SU-DHL-6 (cell line): ENCODE results near the gene PPP6C.

Experiments
- H2AFZ ChIP-seq: fragments of 200-600 bp; sonication (generic); 2 replicates; pipeline ENCODE4 v1.6.1; 2014; ENCODE audit warnings: low read depth, mild to moderate bottlenecking, moderate library complexity, mixed read lengths, antibody characterized with exemption, low read length; ENCODE audit not compliant: severe bottlenecking
- H3F3A ChIP-seq: fragments of 200-600 bp; shearing (Covaris generic); 2 replicates; pipeline ENCODE4 v1.6.0; 2016; ENCODE audit warnings: antibody characterized with exemption, mild to moderate bottlenecking; ENCODE audit not compliant: insufficient read depth
- H3K27ac ChIP-seq: fragments of 200-600 bp; sonication (generic); 2 replicates; pipeline ENCODE4 v1.5.1; 2016; ENCODE audit warnings: low read depth, mild to moderate bottlenecking, low read length, moderate library complexity, mixed read lengths
- H3K27me3 ChIP-seq: fragments of 200-600 bp; sonication (generic), shearing (Covaris generic); 2 replicates; pipeline ENCODE4 v1.6.0; 2014; ENCODE audit warnings: mild to moderate bottlenecking, low read length
- H3K36me3 ChIP-seq: fragments of 200-600 bp; sonication (generic); 2 replicates; pipeline ENCODE4 v1.6.1; 2014; ENCODE audit warnings: mild to moderate bottlenecking, low read length, mixed read lengths
- H3K4me2 ChIP-seq: fragments of 300-600, 200-600 bp; shearing (Covaris generic), sonication (generic); 2 replicates; pipeline ENCODE4 v1.6.0; 2014; ENCODE audit warnings: low read length, low read depth, mild to moderate bottlenecking; ENCODE audit not compliant: poor library complexity, severe bottlenecking
- H3K4me3 ChIP-seq: fragments of 200-600 bp; sonication (generic); 2 replicates; pipeline ENCODE4 v1.5.1; 2014; ENCODE audit warnings: antibody characterized with exemption, low read length, mild to moderate bottlenecking, mixed read lengths; ENCODE audit not compliant: insufficient read depth, poor library complexity, severe bottlenecking
- H3K79me2 ChIP-seq: fragments of 200-600 bp; sonication (generic); 2 replicates; pipeline ENCODE4 v1.6.1; 2014; ENCODE audit warnings: mild to moderate bottlenecking, low read length, moderate library complexity; ENCODE audit not compliant: insufficient read depth
- H3K9ac ChIP-seq: fragments of 200-600 bp; sonication (generic); 2 replicates; pipeline ENCODE4 v1.7.0; 2014; ENCODE audit warnings: mild to moderate bottlenecking, low read length
- H3K9me2 ChIP-seq: fragments of 200-600 bp; sonication (generic); replicated peaks from 2 replicates; pipeline ENCODE4 v1.6.1; 2014; ENCODE audit warnings: low read length; ENCODE audit not compliant: insufficient read depth
- H3K9me3 ChIP-seq: fragments of 200-600 bp; sonication (generic); 2 replicates; pipeline ENCODE4 v1.6.1; 2014; ENCODE audit warnings: low read length, mixed read lengths; ENCODE audit not compliant: insufficient read depth
- H4K20me1 ChIP-seq: fragments of 200-600 bp; sonication (generic); 2 replicates; pipeline ENCODE4 v1.6.1; 2014; ENCODE audit warnings: low read depth, mild to moderate bottlenecking, antibody characterized with exemption, low read length, moderate library complexity, mixed read lengths
- CTCF ChIP-seq: fragments of 200-600 bp; sonication (generic); IDR thresholded peaks from one replicate; pipeline ENCODE4 v1.5.1; 2017; ENCODE audit warnings: antibody characterized with exemption, mild to moderate bottlenecking, low read length, moderate library complexity; ENCODE audit not compliant: insufficient read depth, poor library complexity, severe bottlenecking
- EZH2phosphoT487 ChIP-seq: fragments of 200-600 bp; sonication (generic), shearing (Covaris generic); conservative IDR thresholded peaks from 2 replicates; pipeline ENCODE4 v1.6.1; 2018; ENCODE audit warnings: mild to moderate bottlenecking, antibody characterized with exemption, low read length, moderate library complexity, mixed read lengths

The PPP6C gene

GRCh38 chr9:125100822-125101221 is 88.8 kb downstream of the PPP6C start:
- TF ChIP-seq EZH2phosphoT487 (no peak), CTCF (no peak)
- Histone ChIP-seq H3K9me3 (peaks cover 7% of the 10 kb centered on the region; the same call in 1 of the 2 replicates), H3K36me3 (no peaks in the 10 kb centered on the region), H3K9ac (no peak overlapping the region), H3K4me2 (no peak overlapping the region), H3F3A (no peaks in the 10 kb centered on the region), H3K27me3 (no peaks in the 10 kb centered on the region), H3K27ac (no peak overlapping the region), H3K9me2 (no peaks in the 10 kb centered on the region), H2AFZ (no peak overlapping the region), H4K20me1 (no peaks in the 10 kb centered on the region), H3K4me3 (no peak overlapping the region), H3K79me2 (0 out of 2 replicates have a peak, but pooled peaks cover 5% of the 10 kb centered on the region)

- H3K79me2 ChIP-seq: 0 out of 2 replicates have a peak, but pooled peaks cover 5% of the 10 kb centered on the region
- H3K36me3 ChIP-seq: no peaks in the 10 kb centered on the region
- H3K27me3 ChIP-seq: no peaks in the 10 kb centered on the region
- peaks cover 7% of the 10 kb centered on the region; the same call in 1 of the 2 replicates for H3K9me3 ChIP-seq
- no peaks in the 10 kb centered on the region for H3K9me2 ChIP-seq
- H2AFZ ChIP-seq: no peak overlapping the region
- no peak overlapping the region for H3K4me3 ChIP-seq
- no peaks in the 10 kb centered on the region for H4K20me1 ChIP-seq
- TF ChIP-seq CTCF: no peak
- TF ChIP-seq EZH2phosphoT487: no peak
- H3K9ac ChIP-seq: no peak overlapping the region
- no peaks in the 10 kb centered on the region for H3F3A ChIP-seq
- H3K4me2 ChIP-seq: no peak overlapping the region
- no peak overlapping the region for H3K27ac ChIP-seq
Observed at GRCh38 chr9:125099816-125100215, 89.8 kb downstream of the PPP6C start.
